ENCODE results near the gene SOS1. TPM values are rescaled to one million over a fixed set of nuclear protein-coding genes. Genes with fewer than 3 reads are reported as not detected.
A peak's percentile ranks its signal among the peaks of the same experiment; 100 is the strongest.
"Not testable (repeated sequence)": the region's sequence is repeated elsewhere in the genome, so short reads cannot be mapped to it uniquely, and the experiment has no call there.

Gene SOS1
- polyA plus RNA-seq, 1 donor = 65.1 TPM

- DNase-seq = no peak
These were observed 18.8 kb upstream of the SOS1 start for GRCh38 chr2:39139511-39140237.

DNA sequence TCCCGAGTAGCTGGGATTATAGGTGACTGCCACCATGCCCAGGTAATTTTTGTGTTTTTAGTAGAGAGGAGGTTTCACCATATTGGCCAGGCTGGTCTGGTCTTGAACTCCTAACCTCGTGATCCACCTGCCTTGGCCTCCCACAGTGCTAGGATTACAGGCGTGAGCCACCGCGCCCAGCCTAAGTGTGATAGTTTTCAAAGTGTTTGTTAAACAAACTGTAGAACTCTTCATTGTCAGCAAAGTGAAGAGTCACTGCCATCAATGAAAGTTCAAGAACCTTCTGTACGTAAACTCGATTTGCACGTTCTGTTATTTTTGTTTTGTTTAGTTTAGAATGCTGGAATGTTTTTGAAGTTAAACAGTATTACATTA is 18.0 kb upstream of the SOS1 start:
- no peak for DNase-seq

DNA sequence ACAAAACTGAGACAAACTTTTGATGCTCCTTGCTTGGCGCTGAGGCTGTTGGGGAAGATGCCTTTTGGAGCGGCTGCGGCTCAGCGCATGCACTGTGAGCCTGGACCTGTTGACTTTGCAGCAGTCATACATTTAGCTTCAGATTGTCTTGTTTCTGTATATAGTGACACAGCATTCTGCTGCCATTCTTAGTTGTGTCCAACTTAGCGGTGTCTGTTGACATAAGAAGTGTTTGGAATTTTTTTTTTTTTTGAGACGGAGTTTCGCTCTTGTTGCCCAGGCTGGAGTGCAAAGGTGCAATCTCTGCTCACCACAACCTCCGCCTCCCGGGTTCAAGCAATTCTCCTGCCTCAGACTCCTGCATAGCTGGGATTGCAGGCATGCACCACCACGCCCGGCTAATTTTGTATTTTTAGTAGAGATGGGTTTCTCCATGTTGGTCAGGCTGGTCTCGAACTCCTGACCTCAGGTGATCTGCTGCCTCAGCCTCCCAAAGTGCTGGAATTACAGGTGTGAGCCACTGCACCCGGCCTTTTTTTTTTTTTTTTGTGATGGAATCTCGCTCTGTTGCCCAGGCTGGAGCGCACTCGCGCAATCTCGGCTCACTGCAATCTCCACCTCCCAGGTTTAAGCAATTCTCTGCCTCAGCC is 17.5 kb upstream of the SOS1 start:
- not testable (repeated sequence) for DNase-seq

DNA sequence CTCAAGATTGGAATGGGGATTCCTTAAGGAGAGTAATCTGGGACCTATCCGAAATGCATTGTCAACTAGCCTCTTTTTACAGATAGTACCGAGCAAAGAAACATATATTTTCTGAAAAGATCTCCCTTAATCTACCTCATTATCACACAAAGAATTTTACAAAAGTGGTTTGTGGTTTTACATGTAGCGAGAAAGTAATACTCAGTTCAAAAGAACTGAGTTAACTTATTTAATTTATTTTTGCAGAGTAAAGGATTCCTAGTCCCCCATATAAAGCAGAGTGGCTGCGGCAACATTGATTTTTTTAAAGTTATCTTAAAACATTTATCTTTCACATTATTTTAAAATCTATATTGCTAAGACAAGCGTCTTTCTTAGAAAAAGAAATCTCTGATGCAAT is 15.9 kb upstream of the SOS1 start:
- no peak for DNase-seq

- no peak for DNase-seq
These were observed 14.9 kb upstream of the SOS1 start for GRCh38 chr2:39135690-39136259.

DNA sequence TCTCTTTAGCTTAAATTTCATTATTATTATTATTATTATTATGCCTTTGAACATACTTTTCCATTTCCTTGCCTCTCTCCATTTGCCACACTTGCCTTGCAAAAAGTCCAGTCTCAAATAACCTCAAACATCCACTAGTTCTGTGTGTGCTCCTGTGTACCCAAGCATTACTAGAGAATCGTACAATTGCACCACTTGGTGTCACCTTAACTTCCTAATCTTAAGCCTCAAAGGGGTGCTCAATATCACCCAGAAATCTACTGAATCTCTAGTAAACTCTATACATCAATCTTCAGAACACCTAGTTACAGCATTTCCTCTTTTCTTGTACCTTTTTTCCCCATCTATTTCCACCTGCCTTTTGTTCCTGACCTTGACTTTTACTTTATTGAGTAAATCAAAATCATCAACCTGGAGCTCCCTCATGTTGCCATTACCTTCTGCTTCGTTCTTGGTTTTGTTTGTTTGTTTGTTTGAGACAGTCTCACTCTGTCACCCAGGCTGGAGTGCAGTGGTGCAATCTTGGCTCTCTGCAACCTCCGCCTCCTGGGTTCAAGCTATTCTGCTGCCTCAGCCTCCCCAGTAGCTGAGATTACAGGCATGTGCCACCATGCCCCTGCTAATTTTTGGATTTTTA is 12.5 kb upstream of the SOS1 start:
- DNase-seq = no peak

DNA sequence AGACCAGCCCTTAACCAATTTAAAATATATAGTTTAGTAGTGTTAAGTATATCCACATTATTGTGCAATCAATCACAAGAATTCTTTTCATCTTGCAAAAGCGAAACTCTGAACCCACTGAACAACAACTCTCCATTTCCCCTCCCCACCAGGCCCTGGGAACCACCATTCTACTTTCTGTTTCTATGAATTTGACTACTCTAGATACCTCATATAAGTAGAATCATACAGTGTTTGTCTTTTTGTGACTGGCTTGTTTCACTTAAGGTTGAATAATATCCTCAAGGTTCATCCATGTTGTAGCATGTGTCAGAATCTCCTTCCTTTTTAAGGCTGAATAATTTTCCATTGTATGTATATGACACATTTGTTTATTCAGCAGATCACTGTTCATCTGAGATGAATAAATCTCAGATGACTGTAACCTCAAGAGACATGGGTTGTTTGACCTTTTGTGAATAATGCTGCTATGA is 8.1 kb upstream of the SOS1 start:
- DNase-seq = no peak

DNA sequence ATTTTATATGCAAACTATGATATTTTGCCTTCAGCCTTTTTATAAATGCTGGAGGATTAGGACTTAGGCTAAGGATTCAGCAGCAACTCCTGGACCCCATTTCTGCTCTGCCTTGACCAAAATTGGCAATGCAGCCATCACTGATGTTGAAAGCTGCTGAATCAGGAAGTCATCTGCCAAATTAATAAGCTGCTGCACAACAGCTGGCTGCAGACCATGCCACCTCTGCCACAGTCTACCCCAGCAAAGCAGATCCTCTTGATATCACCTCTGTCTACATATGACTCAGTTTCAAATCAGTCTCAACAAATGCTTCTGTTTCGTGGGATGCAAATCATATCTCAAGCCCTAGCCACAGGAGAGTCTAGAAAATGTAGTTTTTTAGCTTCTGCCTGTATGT is 7.1 kb upstream of the SOS1 start:
- DNase-seq = no peak

DNA sequence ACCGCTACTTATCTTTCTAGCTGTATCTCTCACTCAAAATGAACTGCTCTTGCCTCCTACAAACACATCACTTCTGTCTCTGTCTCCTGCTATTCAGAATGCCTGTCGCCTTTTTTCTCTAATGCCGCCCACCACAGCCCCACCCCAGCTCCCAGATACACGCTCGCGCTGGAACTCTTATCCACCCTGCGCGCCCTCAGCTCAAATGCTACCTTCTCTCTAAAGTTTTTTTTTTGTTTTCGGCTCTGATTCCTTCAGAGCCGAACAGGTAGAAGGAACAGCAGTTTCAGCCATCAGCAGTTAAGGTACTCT is 3.9 kb upstream of the SOS1 start:
- no peak for DNase-seq

DNA sequence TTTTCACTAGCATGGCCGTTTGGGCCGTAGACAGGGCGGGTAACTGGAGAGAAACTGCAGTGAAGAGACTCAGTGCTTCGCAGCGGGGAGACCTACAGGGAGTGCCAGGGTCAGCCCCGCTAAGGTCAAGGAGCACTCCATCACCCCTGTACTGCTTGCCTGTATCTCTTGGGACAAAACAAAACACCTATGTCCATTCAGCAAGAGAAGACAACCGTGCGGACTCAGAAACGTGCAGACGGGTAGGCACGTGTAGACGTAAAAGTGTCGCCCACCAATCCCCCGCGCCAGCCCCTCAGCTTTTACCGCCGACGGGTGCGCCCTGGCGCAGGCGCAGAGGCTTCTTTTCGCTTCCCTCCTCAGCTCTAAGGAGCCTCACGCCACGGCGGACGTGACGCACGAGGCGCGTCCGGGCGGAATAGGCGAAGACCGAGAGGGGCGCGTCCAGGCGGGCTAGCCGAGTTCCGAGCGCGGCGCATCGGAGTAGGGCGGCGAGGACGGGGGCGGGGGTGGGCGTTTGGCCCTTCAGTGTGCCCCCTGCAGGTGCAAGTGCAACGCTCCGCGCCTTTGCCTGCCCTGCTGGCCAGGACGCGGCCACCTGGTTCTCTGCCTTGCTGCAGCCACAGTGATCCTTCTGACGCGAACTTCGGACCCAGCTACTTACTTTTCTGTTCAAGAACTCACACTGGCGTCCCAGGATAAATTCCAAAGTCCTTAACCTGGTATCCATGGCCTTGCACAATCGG is 3.3 kb upstream of the SOS1 start:
- peak; percentile 97 for DNase-seq

- no peak for DNase-seq
These were observed 2.7 kb upstream of the SOS1 start for GRCh38 chr2:39123436-39123999.

DNA sequence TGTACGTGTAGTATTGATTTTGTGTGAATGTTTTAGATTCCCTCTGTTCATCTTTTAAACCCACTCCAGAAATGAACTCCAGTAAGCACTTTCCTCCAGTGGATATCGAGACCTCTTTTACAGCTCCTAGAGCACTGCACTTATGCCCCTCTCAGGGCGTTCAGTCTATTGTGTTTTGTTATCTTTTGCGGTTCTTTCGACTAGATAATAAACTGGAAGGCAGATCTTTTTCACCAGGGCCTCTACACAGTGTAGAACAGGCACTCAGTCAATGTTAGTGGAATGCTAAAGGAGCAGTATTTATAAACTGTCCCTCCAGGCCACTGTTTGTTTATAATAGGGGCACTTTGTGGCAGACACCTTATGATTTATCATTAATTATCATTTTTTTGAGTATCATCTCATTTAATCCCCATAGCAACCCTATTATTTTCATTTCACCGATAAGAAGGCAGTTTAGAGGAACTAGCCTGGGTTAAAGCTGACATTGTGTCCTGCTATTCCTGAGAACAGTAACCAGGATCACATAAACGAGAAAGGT is 742 bp upstream of the SOS1 start:
- no peak for DNase-seq

- no peak for DNase-seq
These were observed 405 bp downstream of the SOS1 start for GRCh38 chr2:39120521-39120770.

DNA sequence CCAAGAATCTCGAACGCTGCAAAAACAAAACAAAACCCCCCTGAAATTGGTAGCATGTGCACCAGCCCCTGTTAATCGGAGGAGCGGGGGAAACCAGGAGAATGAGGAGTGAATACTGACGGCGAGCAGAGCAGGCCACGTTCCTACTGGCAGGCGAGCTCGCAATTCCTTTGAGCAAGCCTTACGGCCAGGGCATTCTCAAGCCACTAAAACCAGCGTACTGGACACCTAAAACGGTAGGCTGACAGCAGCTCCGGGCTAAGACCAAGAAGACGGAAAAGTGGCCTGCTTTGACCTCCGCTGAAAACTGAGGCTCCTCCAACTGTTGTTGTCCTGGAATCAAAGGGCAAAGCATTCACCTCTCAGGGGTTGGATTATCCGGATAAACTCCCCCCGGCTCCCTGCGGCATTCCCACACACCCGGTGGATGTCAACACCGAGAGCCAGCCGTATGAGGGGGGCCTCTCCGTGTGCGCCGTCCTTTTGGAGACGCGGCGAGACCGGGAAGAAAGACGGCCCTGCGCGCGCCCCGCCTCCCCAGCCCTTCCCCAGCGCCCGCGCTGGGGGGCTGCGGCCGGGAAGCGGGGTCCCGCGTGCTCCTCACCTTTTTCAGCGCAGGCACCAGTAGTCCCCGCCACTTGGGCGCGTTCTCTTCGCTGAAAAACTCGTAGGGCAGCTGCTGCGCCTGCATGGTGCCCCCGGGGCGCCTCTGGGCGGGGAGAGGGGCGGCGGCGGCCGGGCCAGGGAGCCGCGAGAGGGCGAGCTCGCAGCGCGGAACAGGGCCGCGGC is 925 bp downstream of the SOS1 start:
- DNase-seq = peak; percentile 63

GRCh38 chr2:39118786-39119499 is 1.9 kb downstream of the SOS1 start:
- DNase-seq = no peak

DNA sequence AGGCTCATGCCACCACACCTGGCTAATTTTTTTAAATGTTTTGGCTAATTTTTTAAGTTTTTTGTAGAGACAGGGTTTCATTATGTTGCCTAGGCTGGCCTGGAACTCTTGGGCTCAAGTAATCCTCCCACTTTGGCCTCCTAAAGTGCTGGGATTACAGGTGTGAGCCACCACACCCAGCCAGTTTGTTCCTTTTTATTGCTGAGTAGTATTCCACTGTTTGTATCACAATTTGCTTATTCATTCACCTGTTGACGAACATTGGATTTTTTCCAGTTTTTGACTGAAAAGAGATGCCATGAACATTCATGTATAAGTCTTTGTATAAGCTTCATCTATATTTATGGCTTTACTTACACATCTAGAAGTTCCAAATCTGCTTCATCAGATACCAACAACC is 5.3 kb downstream of the SOS1 start:
- no peak for DNase-seq

DNA sequence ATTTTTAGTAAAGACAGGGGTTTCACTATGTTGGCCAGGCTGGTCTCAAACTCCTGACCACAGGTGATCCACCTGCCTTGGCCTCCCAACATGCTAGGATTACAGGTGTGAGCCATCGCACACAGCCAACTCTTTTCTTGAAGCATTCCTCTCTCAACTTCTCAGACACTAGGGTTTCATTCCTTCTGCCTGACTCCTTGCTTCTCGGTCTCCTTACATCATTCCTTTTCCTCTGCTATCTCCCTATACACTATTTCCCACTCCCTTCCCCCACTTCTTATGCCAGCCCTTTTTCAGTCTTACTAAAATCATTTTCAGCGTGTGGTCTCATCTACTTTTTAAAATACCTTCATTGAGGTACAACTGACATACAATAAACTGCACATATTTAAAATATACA is 6.1 kb downstream of the SOS1 start:
- DNase-seq = no peak

- no peak for DNase-seq
These were observed 11.3 kb downstream of the SOS1 start for GRCh38 chr2:39109537-39109936.

DNA sequence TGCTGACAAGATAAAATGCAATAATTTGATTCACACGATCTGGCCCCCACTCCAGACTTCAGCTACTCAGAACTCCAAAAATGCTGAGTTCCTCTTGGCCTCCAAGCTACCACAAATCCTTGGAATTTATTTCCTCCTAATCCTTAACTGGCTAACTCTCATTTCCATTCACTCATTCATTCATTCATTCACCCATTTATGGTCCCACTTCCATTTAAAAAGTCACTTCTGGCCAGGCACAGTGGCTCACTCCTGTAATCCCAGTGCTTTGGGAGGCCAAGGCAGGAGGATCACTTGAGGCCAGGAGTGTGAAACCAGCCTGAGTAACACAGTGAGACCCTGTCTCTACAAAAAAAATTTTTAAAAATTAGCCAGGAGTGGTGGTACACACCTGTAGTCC is 12.5 kb downstream of the SOS1 start:
- DNase-seq = no peak

DNA sequence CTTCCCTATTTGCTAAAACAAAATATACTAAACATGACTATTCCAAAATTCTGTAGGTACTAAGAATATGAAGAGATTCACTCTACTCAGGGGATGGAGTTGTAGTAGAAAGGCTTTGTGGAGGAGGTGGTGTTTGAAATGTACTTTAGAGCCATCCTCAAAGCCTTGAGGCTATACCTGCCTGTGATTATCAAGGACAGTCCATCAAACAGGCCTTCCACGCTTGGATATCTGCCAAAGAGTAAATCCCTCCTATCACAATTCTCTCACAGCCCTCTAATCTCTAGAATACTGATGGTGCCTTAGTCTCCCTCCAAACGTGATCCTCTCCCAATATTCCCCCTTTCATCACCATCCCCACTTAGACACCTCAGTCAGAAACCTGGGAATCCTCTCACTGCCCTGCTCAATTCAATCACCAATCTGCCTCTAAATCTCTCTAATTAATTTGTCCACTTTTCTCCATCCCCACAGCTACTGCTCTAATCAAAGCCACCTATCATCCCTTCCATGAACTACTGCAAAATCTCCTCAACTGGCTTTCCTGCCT is 13.1 kb downstream of the SOS1 start:
- DNase-seq = no peak
